SW 1271 (cell line): ENCODE data around the gene EXOC4.
"Not testable (repeated sequence)": the region's sequence is repeated elsewhere in the genome, so short reads cannot be mapped to it uniquely, and the experiment has no call there.

Source experiments
- DNase-seq, 2 experiments: peaks; one replicate each; lab custom pipeline; 2025; lab: John Stamatoyannopoulos, UW

EXOC4 gene

GRCh38 chr7:134071355-134072331, 818.8 kb downstream of the EXOC4 start:
- no peak for DNase-seq

GRCh38 chr7:134073276-134073675, 820.4 kb downstream of the EXOC4 start:
- no peak for DNase-seq

- DNase-seq, result no peak
Observed at GRCh38 chr7:134075799-134076198, 822.9 kb downstream of the EXOC4 start.

GRCh38 chr7:134077560-134077959, 824.7 kb downstream of the EXOC4 start:
- DNase-seq, result not testable (repeated sequence)

GRCh38 chr7:134078991-134079390, 826.1 kb downstream of the EXOC4 start:
- DNase-seq, result no peak

- DNase-seq, result no peak
Observed at GRCh38 chr7:134081695-134082094, 828.8 kb downstream of the EXOC4 start.

- no peak for DNase-seq
Observed at GRCh38 chr7:134083766-134084487, 831.0 kb downstream of the EXOC4 start.

GRCh38 chr7:134084488-134085144, 831.7 kb downstream of the EXOC4 start:
- no peak for DNase-seq

GRCh38 chr7:134085311-134085710, 832.4 kb downstream of the EXOC4 start:
- no peak for DNase-seq

- DNase-seq, result no peak
Observed at GRCh38 chr7:134086998-134087735, 834.3 kb downstream of the EXOC4 start.

GRCh38 chr7:134088199-134088598, 835.3 kb downstream of the EXOC4 start:
- no peak for DNase-seq

- no peak for DNase-seq
Observed at GRCh38 chr7:134089446-134089845, 836.6 kb downstream of the EXOC4 start.

GRCh38 chr7:134098072-134098471, 845.2 kb downstream of the EXOC4 start:
- DNase-seq, result no peak

- DNase-seq, result no peak
Observed at GRCh38 chr7:134101716-134102115, 848.8 kb downstream of the EXOC4 start.

- no peak for DNase-seq
Observed at GRCh38 chr7:134104166-134104565, 851.3 kb downstream of the EXOC4 start.

GRCh38 chr7:134105841-134106240, 853.0 kb downstream of the EXOC4 start:
- no peak for DNase-seq

- no peak for DNase-seq
Observed at GRCh38 chr7:134108802-134109201, 855.9 kb downstream of the EXOC4 start.

- DNase-seq, result no peak
Observed at GRCh38 chr7:134113655-134114054, 860.8 kb downstream of the EXOC4 start.

- DNase-seq, result no peak
Observed at GRCh38 chr7:134114992-134115391, 862.1 kb downstream of the EXOC4 start.
